ENCODE measurements around the gene MAD2L2. TPM values are rescaled to one million over a fixed set of nuclear protein-coding genes. Genes with fewer than 3 reads are reported as not detected.
A peak's percentile ranks its signal among the peaks of the same experiment; 100 is the strongest.

MAD2L2 gene
- total and polyA plus RNA-seq, 9 of the 15 experiments (the other 6 are each of a cell fraction or from before 2014, with no cell fraction given) = 12.4 to 286 (median 143) TPM

DNA sequence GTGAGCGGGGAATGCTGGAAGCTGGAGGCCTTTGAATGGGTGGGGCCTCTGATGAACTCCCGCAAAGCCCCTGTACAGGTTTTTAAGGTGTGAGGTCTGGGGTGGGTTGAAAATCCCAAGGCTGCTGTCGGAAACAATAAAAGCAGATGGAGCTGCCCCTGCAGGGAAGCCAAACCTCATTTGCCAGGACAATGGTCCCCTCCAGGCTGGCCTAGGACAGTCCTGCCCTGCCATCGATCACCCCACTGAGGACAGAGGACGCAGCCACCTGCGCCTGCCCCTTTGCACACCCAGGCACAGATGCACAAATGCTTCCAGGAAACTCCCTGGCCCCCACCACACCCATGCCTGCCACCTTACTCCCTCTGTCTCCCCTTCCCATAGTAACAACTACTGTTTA, 14.9 kb upstream of the MAD2L2 start (continued):
- TF ChIP-seq, protein P1, sequence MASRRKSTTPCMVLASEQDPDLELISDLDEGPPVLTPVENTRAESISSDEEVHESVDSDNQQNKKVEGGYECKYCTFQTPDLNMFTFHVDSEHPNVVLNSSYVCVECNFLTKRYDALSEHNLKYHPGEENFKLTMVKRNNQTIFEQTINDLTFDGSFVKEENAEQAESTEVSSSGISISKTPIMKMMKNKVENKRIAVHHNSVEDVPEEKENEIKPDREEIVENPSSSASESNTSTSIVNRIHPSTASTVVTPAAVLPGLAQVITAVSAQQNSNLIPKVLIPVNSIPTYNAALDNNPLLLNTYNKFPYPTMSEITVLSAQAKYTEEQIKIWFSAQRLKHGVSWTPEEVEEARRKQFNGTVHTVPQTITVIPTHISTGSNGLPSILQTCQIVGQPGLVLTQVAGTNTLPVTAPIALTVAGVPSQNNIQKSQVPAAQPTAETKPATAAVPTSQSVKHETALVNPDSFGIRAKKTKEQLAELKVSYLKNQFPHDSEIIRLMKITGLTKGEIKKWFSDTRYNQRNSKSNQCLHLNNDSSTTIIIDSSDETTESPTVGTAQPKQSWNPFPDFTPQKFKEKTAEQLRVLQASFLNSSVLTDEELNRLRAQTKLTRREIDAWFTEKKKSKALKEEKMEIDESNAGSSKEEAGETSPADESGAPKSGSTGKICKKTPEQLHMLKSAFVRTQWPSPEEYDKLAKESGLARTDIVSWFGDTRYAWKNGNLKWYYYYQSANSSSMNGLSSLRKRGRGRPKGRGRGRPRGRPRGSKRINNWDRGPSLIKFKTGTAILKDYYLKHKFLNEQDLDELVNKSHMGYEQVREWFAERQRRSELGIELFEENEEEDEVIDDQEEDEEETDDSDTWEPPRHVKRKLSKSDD (conservative IDR thresholded peaks at IDR 0.05; ENCODE audit: low read length) = no peak

DNA sequence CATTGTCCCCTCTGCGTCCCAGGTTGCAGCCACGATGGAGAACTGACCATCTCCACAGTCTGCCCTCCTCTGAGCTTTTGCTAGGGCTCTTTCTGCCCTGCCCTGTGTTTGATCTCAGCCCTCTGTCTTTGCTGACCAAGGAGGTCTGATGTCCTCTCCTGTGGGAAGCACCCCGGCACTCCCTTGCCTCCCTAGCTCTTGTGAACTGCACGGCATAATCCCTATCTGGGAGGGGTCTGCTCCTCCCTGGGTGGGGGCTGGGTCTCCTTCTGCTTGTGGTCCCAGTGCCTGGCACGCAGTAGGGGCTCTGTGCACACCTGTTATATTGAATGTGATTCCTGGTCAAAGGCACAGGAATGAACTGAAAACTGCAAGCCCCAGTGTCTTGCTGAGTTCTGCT, 13.0 kb upstream of the MAD2L2 start:
- ChIA-PET CTCF (ENCODE audit: low intra/inter-chr PET ratio) (no interaction called here), POLR2A (interaction anchor here (0.7 to 2.2 kb wide), 9 partner anchors 8 to 649 kb away, joined by 3 to 13 read pairs (median 4); no protein-coding TSS in a partner anchor)
- in situ Hi-C loops (cut with MboI) = no loop called here
- no peak overlapping the region for H3K4me3 ChIP-seq
- H2AFZ ChIP-seq (ENCODE audit: low read depth, low read length) = peak overlapping the region; percentile 78
- intact Hi-C loops (cut with micrococcal nuclease) = loop anchor here (1.0 kb wide), 1 partner anchor 13 kb away; no protein-coding TSS in a partner anchor
- H3K27ac ChIP-seq (ENCODE audit: extremely low read depth, low read depth, low read length) = no peak overlapping the region
- BruUV-seq (replicated peaks) = no TSS peak
- FAIRE-seq = peak; percentile 11
- no peaks in the 10 kb centered on the region for H3K27me3 ChIP-seq (ENCODE audit: control insufficient read depth in 2 of 2, insufficient read depth in 2 of 2, low read length in 2 of 2)
- no peaks in the 10 kb centered on the region for H3K79me2 ChIP-seq (ENCODE audit: control insufficient read depth, insufficient read depth, low read length)
- peaks cover 46 to 64% of the 10 kb centered on the region in 2 experiments for H3K4me1 ChIP-seq (replicated peaks in 1 of 2; ENCODE audit: control insufficient read depth in 2 of 2, insufficient read depth in 2 of 2, low read length in 2 of 2)
- H3K9me1 ChIP-seq (ENCODE audit: control insufficient read depth, insufficient read depth, low read length) = no peaks in the 10 kb centered on the region
- no peaks in the 10 kb centered on the region for H3K9me3 ChIP-seq (replicated peaks; ENCODE audit: control insufficient read depth, insufficient read depth, low read depth, low read length)
- peak; percentile 20 for ATAC-seq
- peak overlapping the region; percentile 10 to 76; a peak in 2 of 4 replicates for H3K9ac ChIP-seq (ENCODE audit: insufficient read depth in 1 of 2, low read depth in 2 of 2, low read length in 2 of 2)
- no peaks in the 10 kb centered on the region for H3K36me3 ChIP-seq (ENCODE audit: control insufficient read depth, insufficient read depth, low read length)
- no peak for TF ChIP-seq ZC3H8 (IDR thresholded peaks at IDR 0.05)
- TF ChIP-seq, protein P2, sequence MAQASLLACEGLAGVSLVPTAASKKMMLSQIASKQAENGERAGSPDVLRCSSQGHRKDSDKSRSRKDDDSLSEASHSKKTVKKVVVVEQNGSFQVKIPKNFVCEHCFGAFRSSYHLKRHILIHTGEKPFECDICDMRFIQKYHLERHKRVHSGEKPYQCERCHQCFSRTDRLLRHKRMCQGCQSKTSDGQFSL (CRISPR knock-in tag; IDR thresholded peaks at IDR 0.05) = no peak
- TF ChIP-seq, protein P2 (tag; IDR thresholded peaks at IDR 0.05) = no peak
- TF ChIP-seq MEF2A (IDR thresholded peaks at IDR 0.05; ENCODE audit: control insufficient read depth, low read depth, low read length) = no peak
- 0 out of 2 replicates have a peak, but pooled peaks have one; percentile 15 for TF ChIP-seq ZKSCAN1 (IDR thresholded peaks at IDR 0.05; ENCODE audit: low read depth, low read length)
- TF ChIP-seq PTBP1 (IDR thresholded peaks at IDR 0.05; ENCODE audit: low read depth, low read length) = no peak
- no peak for TF ChIP-seq PTTG1 (tag; IDR thresholded peaks at IDR 0.05; ENCODE audit: low read depth)
- no peak for TF ChIP-seq MEF2D (tag; conservative IDR thresholded peaks at IDR 0.05; ENCODE audit: low read depth)
- TF ChIP-seq, protein P3, sequence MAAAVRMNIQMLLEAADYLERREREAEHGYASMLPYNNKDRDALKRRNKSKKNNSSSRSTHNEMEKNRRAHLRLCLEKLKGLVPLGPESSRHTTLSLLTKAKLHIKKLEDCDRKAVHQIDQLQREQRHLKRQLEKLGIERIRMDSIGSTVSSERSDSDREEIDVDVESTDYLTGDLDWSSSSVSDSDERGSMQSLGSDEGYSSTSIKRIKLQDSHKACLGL (CRISPR knock-in tag; IDR thresholded peaks at IDR 0.05; ENCODE audit: borderline replicate concordance, poor library complexity, severe bottlenecking) = no peak
- no peaks in the 10 kb centered on the region for H4K20me1 ChIP-seq (replicated peaks; ENCODE audit: control insufficient read depth, insufficient read depth, low read length)
- peak in 1 of 4 experiments; percentile 59 for DNase-seq (ENCODE audit: extremely low read depth in 1 of 4, low spot score in 3 of 4)
- no peak overlapping the region; the same call in 1 of the 2 replicates for H3K4me2 ChIP-seq (ENCODE audit: insufficient read depth, low read length)
- 18% methylated on average over 5 of the region's 5 CpGs for WGBS (ENCODE audit: insufficient coverage, low coverage, missing lambda C conversion rate)
